Endothelial cell of umbilical vein (primary cell): ENCODE results near the gene HTR3E.

ENCODE experiments used
- CTCF ChIP-seq, 2 donors: IDR thresholded peaks; 1 replicate in 1 of 2; 2 replicates in 1 of 2; pipeline ENCODE4 v1.5.1; 2011; ENCODE audit warnings: low read length in 2 of 2, mild to moderate bottlenecking in 2 of 2, moderate library complexity in 2 of 2, control low read depth in 1 of 2, inconsistent platforms in 1 of 2, low read depth in 1 of 2; ENCODE audit not compliant: insufficient read depth in 1 of 2; ENCODE audit errors: extremely low read depth in 1 of 2
- EZH2 ChIP-seq: IDR thresholded peaks from 2 replicates; pipeline ENCODE4 v1.6.1; 2012; ENCODE audit warnings: borderline replicate concordance, low read depth, mild to moderate bottlenecking, moderate library complexity, low read length, inconsistent platforms; ENCODE audit not compliant: severe bottlenecking
- FOS ChIP-seq: IDR thresholded peaks from 2 replicates; pipeline ENCODE4 v1.6.1; 2011; ENCODE audit warnings: mild to moderate bottlenecking, low read length, moderate library complexity, borderline replicate concordance; ENCODE audit not compliant: insufficient read depth
- GATA2 ChIP-seq: IDR thresholded peaks from 2 replicates; pipeline ENCODE4 v1.7.0; 2011; ENCODE audit warnings: low read depth, mild to moderate bottlenecking, moderate library complexity, mixed read lengths, low read length; ENCODE audit not compliant: insufficient read length, insufficient read depth
- JUN ChIP-seq: IDR thresholded peaks from 2 replicates; pipeline ENCODE4 v1.6.1; 2011; ENCODE audit warnings: borderline replicate concordance, low read depth; ENCODE audit not compliant: insufficient read length, insufficient read depth
- POLR2A ChIP-seq: IDR thresholded peaks from 2 replicates; pipeline ENCODE4 v1.6.1; 2012; ENCODE audit warnings: low read depth, mild to moderate bottlenecking, control low read depth, low read length
- POLR2AphosphoS5 ChIP-seq: IDR thresholded peaks from 2 replicates; pipeline ENCODE4 v1.6.1; 2012; ENCODE audit warnings: low read depth, mild to moderate bottlenecking, control low read depth, low read length, moderate library complexity; ENCODE audit not compliant: insufficient read depth
- TF ChIP-seq, protein P1 (sequence below): IDR thresholded peaks from 2 replicates; pipeline ENCODE4 v1.6.1; 2011; ENCODE audit not compliant: insufficient read depth, insufficient read length

DNA sequence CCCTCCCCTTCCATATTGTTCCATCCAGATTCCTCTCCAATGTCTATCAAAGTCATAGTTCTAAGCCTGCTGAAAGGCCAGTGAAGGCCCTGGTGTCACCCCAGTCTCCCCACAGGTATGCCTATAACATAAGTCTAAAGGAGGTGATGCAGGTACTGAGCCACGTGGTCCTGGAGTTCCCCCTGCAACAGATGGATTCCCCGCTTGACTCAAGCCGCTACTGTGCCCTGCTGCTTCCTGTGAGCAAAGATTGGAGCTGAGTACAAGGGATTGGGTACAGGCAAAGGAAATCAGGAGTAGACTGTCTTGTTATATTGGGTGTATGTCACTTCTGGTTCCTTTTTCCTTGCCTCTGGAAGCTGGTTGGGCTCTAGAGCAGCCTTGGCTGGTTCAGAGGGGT lies 46.5 kb downstream of the HTR3E start:
- TF ChIP-seq CTCF (IDR thresholded peaks at IDR 0.05; ENCODE audit: extremely low read depth in 1 of 2, insufficient read depth in 1 of 2, low read depth in 1 of 2, low read length in 2 of 2) (no peak), POLR2AphosphoS5 (no peak), EZH2 (no peak), JUN (no peak), POLR2A (no peak), FOS (no peak), GATA2 (no peak)
- TF ChIP-seq, protein P1, sequence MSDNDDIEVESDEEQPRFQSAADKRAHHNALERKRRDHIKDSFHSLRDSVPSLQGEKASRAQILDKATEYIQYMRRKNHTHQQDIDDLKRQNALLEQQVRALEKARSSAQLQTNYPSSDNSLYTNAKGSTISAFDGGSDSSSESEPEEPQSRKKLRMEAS = no peak
